WTC11 (cell line): Measurements from ENCODE around the gene MCMBP.

ENCODE experiments used
- ATF1 ChIP-seq: sonication (generic); formaldehyde crosslinking; IDR thresholded peaks from 2 replicates; pipeline ENCODE4 v1.8.1; 2023; ENCODE audit warnings: mild to moderate bottlenecking, moderate library complexity, missing genetic modification reagents
- CREB1 ChIP-seq: sonication (generic); formaldehyde crosslinking; IDR thresholded peaks from 2 replicates; pipeline ENCODE4 v1.8.0; 2023; ENCODE audit warnings: mild to moderate bottlenecking, missing genetic modification reagents
- ELF4 ChIP-seq: sonication (generic); formaldehyde crosslinking; IDR thresholded peaks from 2 replicates; pipeline ENCODE4 v1.8.1; 2022; ENCODE audit warnings: low read depth, mild to moderate bottlenecking, moderate library complexity, missing genetic modification reagents
- ESRRA ChIP-seq: sonication (generic); formaldehyde crosslinking; IDR thresholded peaks from 2 replicates; pipeline ENCODE4 v1.8.1; 2022; ENCODE audit warnings: mild to moderate bottlenecking, missing genetic modification reagents, borderline replicate concordance
- JUN ChIP-seq: sonication (generic); formaldehyde crosslinking; IDR thresholded peaks from 2 replicates; pipeline ENCODE4 v1.8.0; 2023; ENCODE audit warnings: mild to moderate bottlenecking, missing genetic modification reagents
- MYBL2 ChIP-seq: sonication (generic); formaldehyde crosslinking; IDR thresholded peaks from 2 replicates; pipeline ENCODE4 v1.8.1; 2023; ENCODE audit warnings: mild to moderate bottlenecking, moderate library complexity, missing genetic modification reagents
- NFYB ChIP-seq: sonication (generic); formaldehyde crosslinking; conservative IDR thresholded peaks from 2 replicates; pipeline ENCODE4 v1.8.0; 2022; ENCODE audit warnings: low read depth, missing genetic modification reagents
- SMAD4 ChIP-seq: sonication (generic); formaldehyde crosslinking; IDR thresholded peaks from 2 replicates; pipeline ENCODE4 v1.8.0; 2022; ENCODE audit warnings: mild to moderate bottlenecking, missing genetic modification reagents
- ZNF138 ChIP-seq: sonication (generic); formaldehyde crosslinking; conservative IDR thresholded peaks from 2 replicates; pipeline ENCODE4 v1.8.1; 2022; ENCODE audit warnings: mild to moderate bottlenecking, moderate library complexity, missing genetic modification reagents
- TF ChIP-seq, protein P1 (sequence below): fragments of 200-600 bp; IDR thresholded peaks from 2 replicates; pipeline ENCODE4 v1.8.0; 2022; ENCODE audit warnings: antibody characterized with exemption
- TF ChIP-seq, protein P2 (sequence below): sonication (generic); formaldehyde crosslinking; IDR thresholded peaks from 2 replicates; pipeline ENCODE4 v1.8.1; 2022; ENCODE audit warnings: low read depth, missing genetic modification reagents, borderline replicate concordance
- TF ChIP-seq, protein P3 (sequence below): sonication (generic); formaldehyde crosslinking; IDR thresholded peaks from 2 replicates; pipeline ENCODE4 v1.8.1; 2022; ENCODE audit warnings: missing genetic modification reagents, borderline replicate concordance

DNA sequence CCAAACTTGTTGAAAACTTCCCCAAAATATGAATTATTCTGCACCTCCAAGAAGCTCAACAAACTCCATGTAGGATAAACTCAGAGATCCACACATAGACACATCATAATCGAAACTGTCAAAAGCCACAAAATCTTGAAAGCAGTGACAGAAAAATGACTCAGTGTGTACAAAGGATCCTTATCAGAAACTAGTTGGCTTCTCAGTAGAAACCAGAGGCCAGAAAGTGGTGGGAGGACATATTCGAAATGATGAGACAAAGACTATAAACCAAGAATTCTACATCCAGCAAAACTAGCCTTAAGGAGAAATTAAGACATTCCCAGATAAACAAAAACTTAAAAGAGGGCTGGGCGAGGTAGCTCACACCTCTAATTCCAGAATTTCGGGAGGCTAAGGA lies 38.5 kb downstream of the MCMBP start:
- TF ChIP-seq, protein P1, sequence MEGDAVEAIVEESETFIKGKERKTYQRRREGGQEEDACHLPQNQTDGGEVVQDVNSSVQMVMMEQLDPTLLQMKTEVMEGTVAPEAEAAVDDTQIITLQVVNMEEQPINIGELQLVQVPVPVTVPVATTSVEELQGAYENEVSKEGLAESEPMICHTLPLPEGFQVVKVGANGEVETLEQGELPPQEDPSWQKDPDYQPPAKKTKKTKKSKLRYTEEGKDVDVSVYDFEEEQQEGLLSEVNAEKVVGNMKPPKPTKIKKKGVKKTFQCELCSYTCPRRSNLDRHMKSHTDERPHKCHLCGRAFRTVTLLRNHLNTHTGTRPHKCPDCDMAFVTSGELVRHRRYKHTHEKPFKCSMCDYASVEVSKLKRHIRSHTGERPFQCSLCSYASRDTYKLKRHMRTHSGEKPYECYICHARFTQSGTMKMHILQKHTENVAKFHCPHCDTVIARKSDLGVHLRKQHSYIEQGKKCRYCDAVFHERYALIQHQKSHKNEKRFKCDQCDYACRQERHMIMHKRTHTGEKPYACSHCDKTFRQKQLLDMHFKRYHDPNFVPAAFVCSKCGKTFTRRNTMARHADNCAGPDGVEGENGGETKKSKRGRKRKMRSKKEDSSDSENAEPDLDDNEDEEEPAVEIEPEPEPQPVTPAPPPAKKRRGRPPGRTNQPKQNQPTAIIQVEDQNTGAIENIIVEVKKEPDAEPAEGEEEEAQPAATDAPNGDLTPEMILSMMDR, result no peak
- TF ChIP-seq, protein P2, sequence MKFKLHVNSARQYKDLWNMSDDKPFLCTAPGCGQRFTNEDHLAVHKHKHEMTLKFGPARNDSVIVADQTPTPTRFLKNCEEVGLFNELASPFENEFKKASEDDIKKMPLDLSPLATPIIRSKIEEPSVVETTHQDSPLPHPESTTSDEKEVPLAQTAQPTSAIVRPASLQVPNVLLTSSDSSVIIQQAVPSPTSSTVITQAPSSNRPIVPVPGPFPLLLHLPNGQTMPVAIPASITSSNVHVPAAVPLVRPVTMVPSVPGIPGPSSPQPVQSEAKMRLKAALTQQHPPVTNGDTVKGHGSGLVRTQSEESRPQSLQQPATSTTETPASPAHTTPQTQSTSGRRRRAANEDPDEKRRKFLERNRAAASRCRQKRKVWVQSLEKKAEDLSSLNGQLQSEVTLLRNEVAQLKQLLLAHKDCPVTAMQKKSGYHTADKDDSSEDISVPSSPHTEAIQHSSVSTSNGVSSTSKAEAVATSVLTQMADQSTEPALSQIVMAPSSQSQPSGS (CRISPR knock-in tag), result no peak
- TF ChIP-seq JUN (CRISPR knock-in tag) (no peak), ELF4 (CRISPR knock-in tag) (no peak), MYBL2 (CRISPR knock-in tag) (no peak), ESRRA (CRISPR knock-in tag) (no peak), SMAD4 (CRISPR knock-in tag) (no peak), ATF1 (CRISPR knock-in tag) (no peak), NFYB (CRISPR knock-in tag) (no peak), ZNF138 (CRISPR knock-in tag) (no peak), CREB1 (CRISPR knock-in tag) (no peak)
- TF ChIP-seq, protein P3, sequence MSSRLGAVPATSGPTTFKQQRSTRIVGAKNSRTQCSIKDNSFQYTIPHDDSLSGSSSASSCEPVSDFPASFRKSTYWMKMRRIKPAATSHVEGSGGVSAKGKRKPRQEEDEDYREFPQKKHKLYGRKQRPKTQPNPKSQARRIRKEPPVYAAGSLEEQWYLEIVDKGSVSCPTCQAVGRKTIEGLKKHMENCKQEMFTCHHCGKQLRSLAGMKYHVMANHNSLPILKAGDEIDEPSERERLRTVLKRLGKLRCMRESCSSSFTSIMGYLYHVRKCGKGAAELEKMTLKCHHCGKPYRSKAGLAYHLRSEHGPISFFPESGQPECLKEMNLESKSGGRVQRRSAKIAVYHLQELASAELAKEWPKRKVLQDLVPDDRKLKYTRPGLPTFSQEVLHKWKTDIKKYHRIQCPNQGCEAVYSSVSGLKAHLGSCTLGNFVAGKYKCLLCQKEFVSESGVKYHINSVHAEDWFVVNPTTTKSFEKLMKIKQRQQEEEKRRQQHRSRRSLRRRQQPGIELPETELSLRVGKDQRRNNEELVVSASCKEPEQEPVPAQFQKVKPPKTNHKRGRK (CRISPR knock-in tag), result no peak
